ENCODE measurements around the gene RNF144A.
A peak's percentile ranks its signal among the peaks of the same experiment; 100 is the strongest.
"Not testable (repeated sequence)": the region's sequence is repeated elsewhere in the genome, so short reads cannot be mapped to it uniquely, and the experiment has no call there.

Gene RNF144A

GRCh38 chr2:6917071-6917760, at the start of gene RNF144A:
TSS of gene RNF144A (plus strand) at chr2:6917412. CDS start at chr2:6996927, 79,515 bp downstream.
- DNase-seq (ENCODE audit: low spot score), result peak; percentile 76

- no peak for DNase-seq (ENCODE audit: low spot score)
These were observed 44.8 kb upstream of the RNF144A start for GRCh38 chr2:6872394-6872793.

GRCh38 chr2:6874032-6874431, 43.2 kb upstream of the RNF144A start:
- DNase-seq (ENCODE audit: low spot score), result no peak

GRCh38 chr2:6876309-6876708, 40.9 kb upstream of the RNF144A start:
- no peak for DNase-seq (ENCODE audit: low spot score)

- DNase-seq (ENCODE audit: low spot score), result no peak
These were observed 39.6 kb upstream of the RNF144A start, which contains the start of gene RSAD2 for GRCh38 chr2:6877402-6878304. TSS of gene RSAD2 (plus strand) at chr2:6877777. CDS start at chr2:6877801, 24 bp downstream.

GRCh38 chr2:6878549-6878948, 38.7 kb upstream of the RNF144A start:
- no peak for DNase-seq (ENCODE audit: low spot score)

- DNase-seq (ENCODE audit: low spot score), result no peak
These were observed 38.2 kb upstream of the RNF144A start for GRCh38 chr2:6879011-6879410.

GRCh38 chr2:6880200-6880733, 36.9 kb upstream of the RNF144A start:
- DNase-seq (ENCODE audit: low spot score), result no peak

- no peak for DNase-seq (ENCODE audit: low spot score)
These were observed 36.2 kb upstream of the RNF144A start for GRCh38 chr2:6881046-6881445.

GRCh38 chr2:6881516-6881915, 35.7 kb upstream of the RNF144A start:
- no peak for DNase-seq (ENCODE audit: low spot score)

GRCh38 chr2:6883448-6884122, 33.6 kb upstream of the RNF144A start:
- DNase-seq (ENCODE audit: low spot score), result no peak

GRCh38 chr2:6885551-6885950, 31.7 kb upstream of the RNF144A start:
- DNase-seq (ENCODE audit: low spot score), result no peak

- DNase-seq (ENCODE audit: low spot score), result no peak
These were observed 31.2 kb upstream of the RNF144A start for GRCh38 chr2:6885968-6886367.

GRCh38 chr2:6887751-6888192, 29.4 kb upstream of the RNF144A start:
- DNase-seq (ENCODE audit: low spot score), result no peak

GRCh38 chr2:6888724-6889123, 28.5 kb upstream of the RNF144A start:
- no peak for DNase-seq (ENCODE audit: low spot score)

- no peak for DNase-seq (ENCODE audit: low spot score)
These were observed 23.2 kb upstream of the RNF144A start for GRCh38 chr2:6893876-6894482.

GRCh38 chr2:6896930-6897759, 20.1 kb upstream of the RNF144A start:
- DNase-seq (ENCODE audit: low spot score), result no peak

- not testable (repeated sequence) for DNase-seq (ENCODE audit: low spot score)
These were observed 14.6 kb upstream of the RNF144A start for GRCh38 chr2:6902581-6902980.

- no peak for DNase-seq (ENCODE audit: low spot score)
These were observed 11.5 kb upstream of the RNF144A start for GRCh38 chr2:6905668-6906067.

GRCh38 chr2:6906165-6906741, 11.0 kb upstream of the RNF144A start:
- no peak for DNase-seq (ENCODE audit: low spot score)

- DNase-seq (ENCODE audit: low spot score), result no peak
These were observed 8.9 kb upstream of the RNF144A start for GRCh38 chr2:6908291-6908690.
